GM23338 (cell line): ENCODE data around the gene LRIG3. TPM values are rescaled to one million over a fixed set of nuclear protein-coding genes. Genes with fewer than 3 reads are reported as not detected.

Source experiments
- ATAC-seq: fragments of 200-7000 bp; cut with Tn5 transposase; 3 replicates; pipeline ENCODE4 v1.9.1; 2020
- DNase-seq: peaks from one replicate; pipeline ENCODE4 v3.0.0-alpha.2; 2015; ENCODE audit warnings: low spot score
- H2AFZ ChIP-seq: fragments of 200-600 bp; sonication (generic); 2 replicates; pipeline ENCODE4 v1.8.0; 2016; ENCODE audit warnings: antibody characterized with exemption, mild to moderate bottlenecking, moderate library complexity
- H3F3A ChIP-seq: fragments of 200-600 bp; sonication (generic); replicated peaks from 2 replicates; pipeline ENCODE4 v1.8.0; 2017; ENCODE audit warnings: antibody characterized with exemption, mixed run types, low read depth
- H3K27ac ChIP-seq: fragments of 200-600 bp; sonication (generic); 2 replicates; pipeline ENCODE4 v1.6.1; 2016; ENCODE audit warnings: low read depth
- H3K27me3 ChIP-seq: fragments of 200-600 bp; sonication (generic); 2 replicates; pipeline ENCODE4 v1.8.0; 2016; ENCODE audit warnings: mild to moderate bottlenecking, mixed run types, moderate library complexity; ENCODE audit not compliant: insufficient read depth
- H3K36me3 ChIP-seq: fragments of 200-600 bp; sonication (generic); 2 replicates; pipeline ENCODE4 v1.8.0; 2016; ENCODE audit warnings: mild to moderate bottlenecking; ENCODE audit not compliant: insufficient read depth
- H3K4me1 ChIP-seq: fragments of 200-600 bp; sonication (generic); 2 replicates; pipeline ENCODE4 v1.8.0; 2016; ENCODE audit warnings: mild to moderate bottlenecking, moderate library complexity; ENCODE audit not compliant: insufficient read depth
- H3K4me2 ChIP-seq: fragments of 200-600 bp; sonication (generic); 2 replicates; pipeline ENCODE4 v1.7.1; 2017; ENCODE audit warnings: mixed run types
- H3K4me3 ChIP-seq: fragments of 200-600 bp; sonication (generic); 2 replicates; pipeline ENCODE4 v1.6.1; 2016; ENCODE audit warnings: mixed run types
- H3K79me2 ChIP-seq: fragments of 200-600 bp; sonication (generic); replicated peaks from 2 replicates; pipeline ENCODE4 v1.8.0; 2017; ENCODE audit warnings: mild to moderate bottlenecking; ENCODE audit not compliant: insufficient read depth
- H3K9me2 ChIP-seq: fragments of 200-600 bp; sonication (generic); 2 replicates; pipeline ENCODE4 v1.8.0; 2017; ENCODE audit not compliant: insufficient read depth
- H4K20me1 ChIP-seq: fragments of 200-600 bp; sonication (generic); replicated peaks from 2 replicates; pipeline ENCODE4 v1.8.0; 2017; ENCODE audit warnings: mild to moderate bottlenecking; ENCODE audit not compliant: insufficient read depth
- H3K27ac Mint-ChIP-seq: 2 replicates; pipeline ENCODE4 v1.8.0; 2020; ENCODE audit warnings: inconsistent platforms, mild to moderate bottlenecking, moderate library complexity, mixed read lengths
- H3K27me3 Mint-ChIP-seq: 3 replicates; pipeline ENCODE4 v1.8.0; 2022; ENCODE audit warnings: low read depth, mild to moderate bottlenecking, moderate library complexity, mixed read lengths, inconsistent platforms; ENCODE audit not compliant: insufficient read depth, poor library complexity
- H3K36me3 Mint-ChIP-seq: 3 replicates; pipeline ENCODE4 v1.8.0; 2021; ENCODE audit warnings: low read depth, mild to moderate bottlenecking, inconsistent platforms, moderate library complexity, mixed read lengths
- H3K4me1 Mint-ChIP-seq: 3 replicates; pipeline ENCODE4 v1.8.0; 2020; ENCODE audit warnings: mild to moderate bottlenecking, inconsistent platforms, mixed read lengths
- H3K4me3 Mint-ChIP-seq: 3 replicates; pipeline ENCODE4 v1.8.0; 2021; ENCODE audit warnings: moderate library complexity, mild to moderate bottlenecking, inconsistent platforms, mixed read lengths
- H3K9me3 Mint-ChIP-seq: 3 replicates; pipeline ENCODE4 v1.8.0; 2020; ENCODE audit warnings: moderate library complexity, mild to moderate bottlenecking, inconsistent platforms, mixed read lengths
- CTCF ChIP-seq, 2 experiments: fragments of 200-600 bp in 1 of 2; sonication (generic) in 1 of 2; conservative IDR thresholded peaks; 2 replicates each; pipeline versions ENCODE4 v1.5.1 to v1.6.1; 2016 to 2017; ENCODE audit warnings: antibody characterized with exemption in 2 of 2, low read depth in 2 of 2, mild to moderate bottlenecking in 2 of 2, moderate library complexity in 1 of 2
- EZH2 ChIP-seq: fragments of 200-600 bp; sonication (generic); IDR thresholded peaks from one replicate; pipeline ENCODE4 v1.8.0; 2017; ENCODE audit warnings: antibody characterized with exemption, mild to moderate bottlenecking, low read depth; ENCODE audit not compliant: unreplicated experiment
- NANOG ChIP-seq: IDR thresholded peaks from 2 replicates; pipeline ENCODE4 v1.6.1; 2016; ENCODE audit warnings: antibody characterized with exemption, borderline replicate concordance
- POLR2AphosphoS5 ChIP-seq: IDR thresholded peaks from 2 replicates; pipeline ENCODE4 v1.6.1; 2016; ENCODE audit warnings: antibody characterized with exemption, low read depth
- REST ChIP-seq: IDR thresholded peaks from one replicate; pipeline ENCODE4 v1.6.1; 2018; ENCODE audit warnings: antibody characterized with exemption; ENCODE audit not compliant: unreplicated experiment
- ZNF462 ChIP-seq: fragments of 250-450 bp; sonication (Bioruptor Pico); IDR thresholded peaks from 2 replicates; pipeline ENCODE4 v1.5.0; 2020; ENCODE audit warnings: mild to moderate bottlenecking, moderate library complexity
- polyA plus RNA-seq: library from polyadenylated mRNA; unstranded; fragments of >200 nt; fragmentation: Nextera tagmentation; extraction: Ambion mirVana; gene quantifications from 2 replicates; pipeline ENCODE4 v1.2.1, GENCODE V29; 2016
- total RNA-seq: library from RNA; depleted of rRNA; stranded (reverse); fragments of >200 nt; shearing (Covaris generic); gene quantifications from 2 replicates; pipeline ENCODE4 v1.2.3, GENCODE V29; 2014

LRIG3 gene
- total and polyA plus RNA-seq, 2 experiments from 2014 or later = 1.6 to 7.5 TPM

- TF ChIP-seq ZNF462 (CRISPR knock-in tag) = no peak
- TF ChIP-seq POLR2AphosphoS5 = no peak
Observed at GRCh38 chr12:58915634-58916033, 4.7 kb downstream of the LRIG3 start (continued).

- no peak for DNase-seq
- Histone ChIP-seq H3F3A (no peaks in the 10 kb centered on the region), H3K79me2 (peaks cover 7% of the 10 kb centered on the region), H3K4me1 (peaks cover 39% of the 10 kb centered on the region), H2AFZ (no peak overlapping the region), H4K20me1 (peaks cover 15% of the 10 kb centered on the region; the same call in 1 of the 2 replicates), H3K36me3 (no peaks in the 10 kb centered on the region), H3K4me3 (no peak overlapping the region), H3K27me3 (peaks cover 20% of the 10 kb centered on the region), H3K4me2 (no peak overlapping the region), H3K27ac (no peak overlapping the region), H3K9me2 (no peaks in the 10 kb centered on the region)
- Mint-ChIP-seq H3K4me1 (peaks cover 38% of the 10 kb centered on the region), H3K4me3 (no peak overlapping the region), H3K27ac (no peak overlapping the region), H3K36me3 (peaks cover 17% of the 10 kb centered on the region; the same call in 2 of the 3 replicates), H3K9me3 (no peaks in the 10 kb centered on the region), H3K27me3 (peaks cover 5% of the 10 kb centered on the region)
- no peak for ATAC-seq
- TF ChIP-seq EZH2 = no peak
- no peak for TF ChIP-seq POLR2AphosphoS5
- TF ChIP-seq CTCF (conservative IDR thresholded peaks at IDR 0.05; ENCODE audit: low read depth in 2 of 2) = no peak
- TF ChIP-seq NANOG = no peak
- TF ChIP-seq REST = no peak
Observed at GRCh38 chr12:58915037-58915436, 5.3 kb downstream of the LRIG3 start.
